SK-N-MC (cell line): Measurements from ENCODE around the gene TOP1.

Source experiments
- EZH2 ChIP-seq: fragments of 200-600 bp; sonication (generic); IDR thresholded peaks from one replicate; pipeline ENCODE4 v1.6.1; 2017; ENCODE audit warnings: antibody characterized with exemption
- POLR2AphosphoS5 ChIP-seq: IDR thresholded peaks from 2 replicates; pipeline ENCODE4 v1.6.1; 2012; ENCODE audit warnings: mild to moderate bottlenecking, low read depth, low read length, borderline replicate concordance

DNA sequence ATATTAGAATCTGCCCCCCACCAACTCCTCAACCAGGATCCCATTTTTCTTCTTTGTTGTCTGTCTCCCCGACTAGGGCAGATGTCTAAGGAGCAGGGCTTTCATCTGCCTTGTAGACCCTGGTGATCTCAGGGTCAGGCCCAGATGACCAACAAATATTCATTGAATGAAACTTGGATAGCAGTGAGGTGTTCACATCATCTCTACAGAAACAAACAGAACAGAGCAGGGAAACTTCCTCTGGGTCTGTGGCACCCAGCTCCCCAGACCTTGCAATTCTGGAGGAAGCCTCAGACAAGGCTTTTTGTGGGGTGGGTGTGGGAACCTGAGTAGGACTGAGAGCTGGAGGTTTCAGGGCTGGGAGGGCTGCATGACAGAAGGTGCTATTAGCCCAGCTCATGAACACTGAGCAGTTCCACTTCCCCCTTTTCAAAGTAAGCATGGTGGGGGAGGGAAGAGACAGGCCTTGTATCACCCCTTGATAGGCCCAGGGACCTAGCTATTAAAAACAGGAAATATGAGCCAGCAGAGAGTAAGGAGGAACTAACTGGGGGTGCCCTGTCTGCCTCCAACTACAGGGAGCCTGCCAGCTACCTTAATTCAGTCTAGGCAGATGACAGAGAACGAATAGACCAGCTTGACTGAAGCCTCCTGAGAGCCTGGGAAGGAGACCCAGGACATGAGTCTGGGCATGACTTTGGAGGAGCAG lies 37.3 kb upstream of the TOP1 start:
- TF ChIP-seq POLR2AphosphoS5 = no peak
- no peak for TF ChIP-seq EZH2
